Left lung (tissue), 10 donors: ENCODE measurements around the gene FGF5. TPM values are rescaled to one million over a fixed set of nuclear protein-coding genes. Genes with fewer than 3 reads are reported as not detected.

Experiments
- ATAC-seq: fragments of 200-7000 bp; cut with Tn5 transposase; one replicate; pipeline ENCODE4 v1.9.1; 2020; ENCODE audit warnings: moderate library complexity
- DNase-seq, 4 donors: peaks; one replicate each; pipeline ENCODE4 v3.0.0-alpha.2; 2013 to 2020
- H3K27ac ChIP-seq, 2 donors: fragments of 200-600 bp; sonication (generic) in 1 of 2; one replicate each; pipeline versions ENCODE4 v1.5.0 to v1.8.0; 2020 to 2021
- H3K27me3 ChIP-seq, 2 donors: fragments of 200-600 bp; sonication (generic) in 1 of 2; one replicate each; pipeline versions ENCODE4 v1.5.0 to v1.8.0; 2020 to 2021
- H3K36me3 ChIP-seq, 2 donors: fragments of 200-600 bp; sonication (generic) in 1 of 2; one replicate each; pipeline versions ENCODE4 v1.5.0 to v1.8.0; 2020 to 2021
- H3K4me1 ChIP-seq, 2 donors: fragments of 200-600 bp; one replicate each; pipeline ENCODE4 v1.8.0; 2021
- H3K4me3 ChIP-seq, 2 donors: fragments of 200-600 bp; sonication (generic) in 1 of 2; one replicate each; pipeline versions ENCODE4 v1.5.0 to v1.8.0; 2020 to 2021; ENCODE audit warnings: mild to moderate bottlenecking in 1 of 2
- H3K9me3 ChIP-seq, 2 donors: fragments of 200-600 bp; sonication (generic) in 1 of 2; one replicate each; pipeline versions ENCODE4 v1.5.0 to v1.8.0; 2020 to 2021
- CTCF ChIP-seq, 2 donors: fragments of 200-600 bp; sonication (generic) in 1 of 2; IDR thresholded peaks; one replicate each; pipeline versions ENCODE4 v1.5.0 to v1.8.0; 2021; ENCODE audit warnings: antibody characterized with exemption in 2 of 2
- intact Hi-C, 2 donors: fragments of 100-400 bp; cut with DNase I; formaldehyde crosslinking; loops; one replicate each; pipeline versions ENCODE4 v1.11.2 to v1.14.2; 2022
- polyA plus RNA-seq, 6 donors: library from polyadenylated mRNA; unstranded; fragments of 120-200 nt; gene quantifications; one replicate each; pipeline ENCODE4 v1.2.1, GENCODE V29; 2013; ENCODE audit not compliant: insufficient read length in 6 of 6
- total RNA-seq, 2 donors: library from RNA; stranded (reverse); fragmentation: NEBNext Ultra II Directional; extraction: Animal tissue kit (Norgen Biotek cat#: 25700); gene quantifications; one replicate each; pipeline ENCODE4 v1.2.1, GENCODE V29; 2021
- donor health status: DM: no; HTN: yes; CAD: no.
- donor health status: DM: no; HTN: no; CAD: no.

Gene FGF5
- total and polyA plus RNA-seq, 8 donors = 0.03 to 0.05 (median 0.04) TPM; not detected in 5

GRCh38 chr4:80253510-80253909, 13.0 kb upstream of the FGF5 start:
- intact Hi-C loops = no loop called here
- Histone ChIP-seq H3K27me3 (peaks cover 0 to 53% of the 10 kb centered on the region in 2 donors), H3K9me3 (no peaks in the 10 kb centered on the region), H3K27ac (no peak overlapping the region), H3K4me3 (no peak overlapping the region), H3K4me1 (no peaks in the 10 kb centered on the region), H3K36me3 (no peaks in the 10 kb centered on the region)
- ATAC-seq (no peak), DNase-seq (no peak)
- no peak for TF ChIP-seq CTCF (IDR thresholded peaks at IDR 0.05)

GRCh38 chr4:80254114-80254513, 12.3 kb upstream of the FGF5 start:
- Histone ChIP-seq H3K4me1 (no peaks in the 10 kb centered on the region), H3K9me3 (no peaks in the 10 kb centered on the region), H3K27ac (no peak overlapping the region), H3K36me3 (no peaks in the 10 kb centered on the region), H3K27me3 (peaks cover 0 to 58% of the 10 kb centered on the region in 2 donors), H3K4me3 (no peak overlapping the region)
- DNase-seq (no peak), ATAC-seq (no peak)
- intact Hi-C loops = no loop called here
- no peak for TF ChIP-seq CTCF (IDR thresholded peaks at IDR 0.05)

GRCh38 chr4:80255329-80256095, 11.0 kb upstream of the FGF5 start:
- Histone ChIP-seq H3K27me3 (peaks cover 0 to 55% of the 10 kb centered on the region in 2 donors), H3K4me3 (no peak overlapping the region), H3K9me3 (no peaks in the 10 kb centered on the region), H3K4me1 (no peaks in the 10 kb centered on the region), H3K36me3 (no peaks in the 10 kb centered on the region), H3K27ac (no peak overlapping the region)
- TF ChIP-seq CTCF (IDR thresholded peaks at IDR 0.05) = no peak
- DNase-seq = no peak
- intact Hi-C loops = no loop called here
- ATAC-seq = no peak

GRCh38 chr4:80257851-80258250, 8.6 kb upstream of the FGF5 start:
- no peak for ATAC-seq
- Histone ChIP-seq H3K36me3 (no peaks in the 10 kb centered on the region), H3K27ac (no peak overlapping the region), H3K4me1 (no peaks in the 10 kb centered on the region), H3K9me3 (no peaks in the 10 kb centered on the region), H3K27me3 (peaks cover 0 to 67% of the 10 kb centered on the region in 2 donors), H3K4me3 (no peak overlapping the region)
- no peak for TF ChIP-seq CTCF (IDR thresholded peaks at IDR 0.05)
- no peak for DNase-seq
- intact Hi-C loops = no loop called here

- Histone ChIP-seq H3K27ac (no peak overlapping the region), H3K4me3 (no peak overlapping the region), H3K9me3 (no peaks in the 10 kb centered on the region), H3K36me3 (no peaks in the 10 kb centered on the region), H3K4me1 (no peaks in the 10 kb centered on the region), H3K27me3 (peaks cover 7 to 79% of the 10 kb centered on the region in 2 donors)
- intact Hi-C loops = no loop called here
- TF ChIP-seq CTCF (IDR thresholded peaks at IDR 0.05) = no peak
- DNase-seq = no peak
- no peak for ATAC-seq
These were observed 7.5 kb upstream of the FGF5 start for GRCh38 chr4:80259012-80259411.
